Glutamatergic neuron (in vitro differentiated cells): Measurements from ENCODE around the gene GPR63. TPM values are rescaled to one million over a fixed set of nuclear protein-coding genes. Genes with fewer than 3 reads are reported as not detected.

ENCODE experiments used
- DNase-seq: peaks from one replicate; pipeline ENCODE4 v3.0.0; 2022
- H3K27ac Mint-ChIP-seq: one replicate; pipeline ENCODE4 v1.8.0; 2020; ENCODE audit warnings: mild to moderate bottlenecking, mixed read lengths, inconsistent platforms; ENCODE audit not compliant: unreplicated experiment
- H3K27me3 Mint-ChIP-seq: one replicate; pipeline ENCODE4 v1.8.0; 2020; ENCODE audit warnings: mild to moderate bottlenecking, moderate library complexity, mixed read lengths, inconsistent platforms; ENCODE audit not compliant: unreplicated experiment
- H3K36me3 Mint-ChIP-seq: one replicate; pipeline ENCODE4 v1.8.0; 2020; ENCODE audit warnings: mild to moderate bottlenecking, mixed read lengths, inconsistent platforms; ENCODE audit not compliant: unreplicated experiment
- H3K4me1 Mint-ChIP-seq: one replicate; pipeline ENCODE4 v1.8.0; 2020; ENCODE audit warnings: mild to moderate bottlenecking, low read depth, mixed read lengths, inconsistent platforms; ENCODE audit not compliant: unreplicated experiment
- H3K4me3 Mint-ChIP-seq: one replicate; pipeline ENCODE4 v1.8.0; 2020; ENCODE audit warnings: mild to moderate bottlenecking, mixed read lengths, inconsistent platforms; ENCODE audit not compliant: unreplicated experiment
- H3K9me3 Mint-ChIP-seq: one replicate; pipeline ENCODE4 v1.8.0; 2020; ENCODE audit warnings: mild to moderate bottlenecking, moderate library complexity, mixed read lengths, inconsistent platforms; ENCODE audit not compliant: unreplicated experiment
- total RNA-seq: library from RNA; stranded (reverse); fragmentation: NEBNext Ultra II Directional; extraction: Animal tissue kit (Norgen Biotek cat#: 25700); gene quantifications from one replicate; pipeline ENCODE4 v1.2.1, GENCODE V29; 2021; ENCODE audit not compliant: unreplicated experiment
- TF ChIP-seq, protein P1 (sequence below): fragments of 200-600 bp; sonication (generic); IDR thresholded peaks from one replicate; pipeline ENCODE4 v1.5.0; 2021; ENCODE audit not compliant: partially characterized antibody, unreplicated experiment

GPR63 gene
- total RNA-seq, 1 donor from 2014 or later, result 6.6 TPM

DNA sequence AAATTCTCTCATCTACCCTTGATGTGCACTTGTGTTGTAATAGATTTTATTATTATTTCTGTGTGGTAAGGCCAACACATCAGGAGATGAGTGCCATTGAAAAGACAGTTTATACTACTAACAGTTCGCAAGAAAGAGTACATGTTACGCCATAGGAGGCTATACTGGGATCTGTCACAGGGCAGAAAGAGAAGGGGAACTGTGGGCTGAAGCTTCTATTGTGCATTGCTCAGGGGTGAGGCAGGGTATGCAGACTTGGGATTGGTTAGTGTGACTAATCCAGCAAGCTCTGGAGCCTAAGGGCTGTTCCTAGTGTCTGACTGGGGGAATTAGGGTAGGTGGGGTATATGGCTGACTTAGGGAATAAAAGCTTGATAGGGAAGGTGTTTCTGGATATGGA, 50.9 kb downstream of the GPR63 start:
- H3K4me1 Mint-ChIP-seq, result no peaks in the 10 kb centered on the region
- H3K36me3 Mint-ChIP-seq, result no peaks in the 10 kb centered on the region

DNA sequence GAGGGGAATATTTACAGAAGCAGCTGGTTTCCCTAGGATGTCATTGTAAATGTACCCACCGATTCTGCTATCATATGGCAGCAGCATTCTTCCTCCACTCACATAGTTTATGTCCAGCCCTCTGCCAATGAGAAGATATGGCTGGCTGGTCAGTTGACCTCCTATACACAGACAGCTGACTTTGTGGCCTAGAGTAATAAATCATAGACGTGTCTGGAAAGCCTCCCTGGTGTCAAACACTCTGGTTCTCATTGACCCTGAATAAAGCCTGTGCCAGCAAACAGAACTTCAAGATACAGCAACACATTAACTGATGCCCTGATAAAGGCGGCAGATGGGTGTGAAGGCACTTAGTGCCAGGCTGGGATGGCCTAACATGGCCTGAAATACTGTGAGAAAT, 52.6 kb downstream of the GPR63 start:
- no peak overlapping the region for H3K27ac Mint-ChIP-seq
- no peak for DNase-seq
- TF ChIP-seq, protein P1, sequence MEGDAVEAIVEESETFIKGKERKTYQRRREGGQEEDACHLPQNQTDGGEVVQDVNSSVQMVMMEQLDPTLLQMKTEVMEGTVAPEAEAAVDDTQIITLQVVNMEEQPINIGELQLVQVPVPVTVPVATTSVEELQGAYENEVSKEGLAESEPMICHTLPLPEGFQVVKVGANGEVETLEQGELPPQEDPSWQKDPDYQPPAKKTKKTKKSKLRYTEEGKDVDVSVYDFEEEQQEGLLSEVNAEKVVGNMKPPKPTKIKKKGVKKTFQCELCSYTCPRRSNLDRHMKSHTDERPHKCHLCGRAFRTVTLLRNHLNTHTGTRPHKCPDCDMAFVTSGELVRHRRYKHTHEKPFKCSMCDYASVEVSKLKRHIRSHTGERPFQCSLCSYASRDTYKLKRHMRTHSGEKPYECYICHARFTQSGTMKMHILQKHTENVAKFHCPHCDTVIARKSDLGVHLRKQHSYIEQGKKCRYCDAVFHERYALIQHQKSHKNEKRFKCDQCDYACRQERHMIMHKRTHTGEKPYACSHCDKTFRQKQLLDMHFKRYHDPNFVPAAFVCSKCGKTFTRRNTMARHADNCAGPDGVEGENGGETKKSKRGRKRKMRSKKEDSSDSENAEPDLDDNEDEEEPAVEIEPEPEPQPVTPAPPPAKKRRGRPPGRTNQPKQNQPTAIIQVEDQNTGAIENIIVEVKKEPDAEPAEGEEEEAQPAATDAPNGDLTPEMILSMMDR, result no peak
- H3K4me3 Mint-ChIP-seq, result no peak overlapping the region
- peaks cover 1% of the 10 kb centered on the region for H3K27me3 Mint-ChIP-seq
- H3K4me1 Mint-ChIP-seq, result no peaks in the 10 kb centered on the region
- no peaks in the 10 kb centered on the region for H3K36me3 Mint-ChIP-seq
- H3K9me3 Mint-ChIP-seq, result peaks cover 2% of the 10 kb centered on the region

More for the DNA sequence above, 50.9 kb downstream of the GPR63 start:
- TF ChIP-seq, protein P1, result no peak
- DNase-seq, result no peak
- peaks cover 2% of the 10 kb centered on the region for H3K9me3 Mint-ChIP-seq
- H3K4me3 Mint-ChIP-seq, result no peak overlapping the region
- no peak overlapping the region for H3K27ac Mint-ChIP-seq
- peaks cover 1% of the 10 kb centered on the region for H3K27me3 Mint-ChIP-seq

DNA sequence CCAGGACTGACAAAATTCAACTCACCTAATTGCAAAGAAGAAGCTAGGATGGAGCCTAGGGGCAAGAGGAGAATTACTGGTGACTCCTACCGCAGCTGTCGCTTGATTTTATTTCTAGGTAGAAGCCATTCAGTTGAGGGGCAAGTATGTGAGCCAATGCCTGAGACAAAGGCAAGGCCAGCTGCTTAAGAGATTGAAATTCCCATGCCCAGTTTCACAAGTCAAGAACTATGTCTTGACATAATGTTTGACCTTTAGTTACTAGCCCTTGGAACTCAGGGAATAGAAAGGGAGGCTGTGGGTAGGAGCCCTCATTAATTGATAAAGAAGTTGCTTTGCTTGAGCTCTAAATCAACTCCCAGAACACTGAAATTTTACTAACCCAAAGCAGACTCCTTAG, 54.0 kb downstream of the GPR63 start:
- Mint-ChIP-seq H3K4me3 (no peak overlapping the region), H3K27me3 (peaks cover 1% of the 10 kb centered on the region), H3K27ac (no peak overlapping the region), H3K36me3 (no peaks in the 10 kb centered on the region), H3K9me3 (peaks cover 2% of the 10 kb centered on the region), H3K4me1 (no peaks in the 10 kb centered on the region)
- TF ChIP-seq, protein P1, result no peak
- DNase-seq, result no peak

DNA sequence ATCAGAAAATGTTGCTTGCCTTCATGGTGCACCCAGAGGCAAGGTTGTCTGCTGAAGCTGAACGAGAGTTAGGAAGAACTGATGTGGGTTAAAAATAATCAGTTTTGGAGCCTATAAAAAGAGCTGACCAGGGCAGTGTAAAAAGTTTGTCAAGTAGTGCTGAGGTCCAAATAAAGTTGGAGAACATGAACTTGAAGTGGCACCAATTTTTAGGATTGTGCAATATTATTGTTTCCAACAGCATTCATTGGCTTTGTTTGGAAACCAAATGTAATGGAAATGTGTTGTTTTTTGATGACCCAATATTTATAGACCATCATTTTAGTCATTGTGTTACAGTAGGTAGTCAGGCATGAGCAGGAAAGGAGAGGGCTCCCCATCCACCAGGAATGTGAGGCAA, 55.7 kb downstream of the GPR63 start:
- Mint-ChIP-seq H3K9me3 (peaks cover 2% of the 10 kb centered on the region), H3K27ac (no peak overlapping the region), H3K36me3 (no peaks in the 10 kb centered on the region), H3K27me3 (peaks cover 1% of the 10 kb centered on the region), H3K4me1 (no peaks in the 10 kb centered on the region), H3K4me3 (no peak overlapping the region)
- no peak for DNase-seq
- TF ChIP-seq, protein P1, result no peak

DNA sequence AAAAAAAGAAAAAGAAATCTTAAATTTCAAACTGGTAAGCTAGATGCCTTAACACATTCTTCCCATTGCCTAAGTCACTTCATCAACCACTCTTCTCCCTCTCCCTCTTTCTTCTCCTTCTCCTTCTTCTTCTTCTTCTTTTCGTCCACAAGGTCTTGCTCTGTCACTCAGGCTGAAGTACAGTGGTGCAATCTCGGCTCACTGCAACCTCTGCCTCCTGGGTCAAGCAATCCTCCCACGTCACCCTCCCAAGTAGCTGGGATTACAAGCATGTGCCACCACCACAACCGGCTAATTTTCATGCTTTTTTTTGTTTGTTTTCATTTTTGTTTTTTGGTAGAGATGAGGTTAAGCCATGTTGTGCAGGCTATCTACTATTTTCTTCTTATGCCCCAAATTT, 60.2 kb downstream of the GPR63 start:
- no peak overlapping the region for H3K4me3 Mint-ChIP-seq
- no peaks in the 10 kb centered on the region for H3K36me3 Mint-ChIP-seq
- TF ChIP-seq, protein P1, result no peak
- peaks cover 4% of the 10 kb centered on the region for H3K9me3 Mint-ChIP-seq
- H3K4me1 Mint-ChIP-seq, result no peaks in the 10 kb centered on the region
- peaks cover 2% of the 10 kb centered on the region for H3K27me3 Mint-ChIP-seq
- no peak for DNase-seq
- no peak overlapping the region for H3K27ac Mint-ChIP-seq
